Measurements from ENCODE around the gene MRTFB.

Gene MRTFB

GRCh38 chr16:14225457-14225856, 154.3 kb downstream of the MRTFB start:
- in situ Hi-C loops (cut with MboI; ENCODE audit: low sequenced_read_pairs) = no loop called here

- in situ Hi-C loops (cut with MboI; ENCODE audit: low sequenced_read_pairs) = no loop called here
These were observed 161.2 kb downstream of the MRTFB start for GRCh38 chr16:14232106-14232864.

DNA sequence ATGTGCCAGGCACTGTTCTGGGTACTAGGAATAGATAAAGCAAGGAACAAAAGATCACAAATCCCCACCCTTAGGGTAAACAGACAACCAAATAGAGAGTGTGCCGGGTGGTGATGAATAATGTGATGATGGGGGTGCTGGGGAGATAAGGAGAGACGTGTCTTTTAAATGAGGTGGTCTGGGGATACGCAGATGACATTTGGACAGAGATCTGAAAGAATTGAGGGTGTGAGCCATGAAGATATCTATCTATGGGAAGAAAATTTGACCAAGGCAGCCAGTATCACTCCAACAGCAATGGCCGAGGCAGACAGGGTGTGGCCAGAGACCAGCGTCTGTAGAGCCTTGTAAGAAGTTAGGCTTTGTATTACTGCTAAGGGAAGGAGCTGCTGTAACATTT, 165.3 kb downstream of the MRTFB start:
- in situ Hi-C loops (cut with MboI; ENCODE audit: low sequenced_read_pairs) = no loop called here

GRCh38 chr16:14238756-14239155, 167.6 kb downstream of the MRTFB start:
- in situ Hi-C loops (cut with MboI; ENCODE audit: low sequenced_read_pairs) = no loop called here

DNA sequence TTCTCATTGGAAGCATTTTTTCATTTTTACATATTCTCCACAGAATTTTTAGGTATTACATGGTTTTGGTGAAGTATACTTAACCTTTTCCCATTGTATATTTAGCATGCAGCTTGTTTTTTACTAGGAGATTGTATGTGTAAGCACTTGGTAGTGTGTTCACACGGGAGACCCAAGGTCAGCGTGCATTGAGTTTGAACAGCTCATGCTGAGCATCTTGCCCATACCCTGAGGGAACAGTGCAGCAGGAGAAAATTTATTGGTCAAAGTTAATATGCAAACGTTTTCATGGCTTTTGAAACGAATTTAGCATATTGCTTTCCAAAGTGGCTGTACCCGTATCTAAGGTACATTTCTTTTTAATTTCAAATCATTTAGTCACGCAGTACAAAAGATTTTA, 168.7 kb downstream of the MRTFB start:
- in situ Hi-C loops (cut with MboI; ENCODE audit: low sequenced_read_pairs) = no loop called here

GRCh38 chr16:14240219-14240843, 169.2 kb downstream of the MRTFB start:
- in situ Hi-C loops (cut with MboI; ENCODE audit: low sequenced_read_pairs) = no loop called here

DNA sequence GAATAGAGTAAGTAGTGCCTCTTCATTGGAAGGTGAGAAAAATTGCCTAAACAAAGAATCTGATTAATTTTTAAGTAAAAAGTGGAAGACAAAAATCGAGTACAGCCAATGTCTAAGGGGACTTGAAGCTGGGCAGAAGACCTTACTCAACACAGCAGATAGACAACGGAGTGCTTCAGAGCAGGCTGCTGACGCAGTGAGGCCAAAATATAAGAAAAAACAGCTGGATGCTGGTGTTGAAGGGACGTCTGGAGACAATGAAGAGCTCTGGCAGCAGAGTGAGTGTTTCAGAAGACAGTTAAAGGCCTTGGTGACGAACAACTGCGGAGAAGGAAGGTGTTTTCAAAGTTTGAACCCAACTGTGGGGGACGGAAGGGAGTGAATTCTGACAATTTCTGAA, 169.8 kb downstream of the MRTFB start:
- in situ Hi-C loops (cut with MboI; ENCODE audit: low sequenced_read_pairs) = no loop called here

DNA sequence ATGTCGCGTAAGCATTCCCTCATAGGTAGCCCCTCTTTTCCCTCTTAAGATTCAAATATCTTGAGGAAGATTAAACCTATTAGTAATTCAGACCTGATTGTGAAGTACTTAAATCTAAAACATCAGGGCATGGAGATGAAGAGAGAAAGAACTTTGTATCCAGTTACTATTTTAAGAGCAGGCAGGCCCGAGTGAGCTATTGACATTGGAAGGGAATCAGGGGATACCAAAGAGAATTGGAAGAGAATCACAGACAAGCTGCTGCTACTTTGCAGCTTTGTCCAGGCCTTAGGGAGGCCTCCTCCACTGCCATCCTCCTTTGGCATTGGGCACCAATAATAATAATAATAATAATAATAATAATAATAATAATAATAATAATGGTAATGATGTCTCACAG, 170.5 kb downstream of the MRTFB start:
- in situ Hi-C loops (cut with MboI; ENCODE audit: low sequenced_read_pairs) = no loop called here

GRCh38 chr16:14242769-14243168, 171.7 kb downstream of the MRTFB start:
- in situ Hi-C loops (cut with MboI; ENCODE audit: low sequenced_read_pairs) = no loop called here

DNA sequence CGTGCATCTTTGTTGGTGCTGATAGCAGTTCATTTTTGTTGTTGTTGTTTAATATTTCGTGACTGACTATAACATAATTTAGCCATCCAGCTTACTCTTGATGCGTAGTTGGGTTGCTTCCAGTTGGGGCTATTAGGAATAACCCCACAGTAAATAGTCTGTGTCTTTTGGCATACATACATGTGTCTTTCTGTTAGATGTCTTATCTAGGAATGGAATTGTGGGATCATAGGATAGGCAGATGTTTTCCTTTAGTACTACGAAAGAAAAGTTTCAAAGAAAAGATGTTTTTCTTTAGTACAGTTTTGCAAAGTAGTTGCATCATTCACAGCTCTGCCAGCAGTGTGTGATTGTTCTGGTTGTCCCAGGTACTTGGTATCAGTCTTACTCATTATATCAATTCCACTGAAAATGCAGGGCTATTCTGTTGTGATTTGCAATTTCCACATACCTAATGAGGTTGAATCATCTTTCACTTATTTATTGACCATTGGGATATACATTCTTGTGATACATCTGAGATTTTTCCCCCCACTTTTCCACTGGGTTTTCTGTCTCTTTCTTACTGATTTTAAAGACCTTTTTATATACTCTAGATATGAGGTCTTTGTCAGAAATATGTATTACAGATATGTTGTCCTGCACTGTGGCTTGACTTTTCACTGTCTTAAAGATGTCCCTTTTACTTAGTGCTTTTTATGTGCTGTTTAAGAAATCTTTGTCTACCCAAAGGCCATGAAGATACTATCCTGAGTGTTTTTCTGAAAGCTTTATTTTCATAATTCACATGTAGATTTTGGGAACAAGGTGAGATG, 173.3 kb downstream of the MRTFB start:
- in situ Hi-C loops (cut with MboI; ENCODE audit: low sequenced_read_pairs) = no loop called here

- in situ Hi-C loops (cut with MboI; ENCODE audit: low sequenced_read_pairs) = no loop called here
These were observed 177.7 kb downstream of the MRTFB start for GRCh38 chr16:14248791-14249190.

DNA sequence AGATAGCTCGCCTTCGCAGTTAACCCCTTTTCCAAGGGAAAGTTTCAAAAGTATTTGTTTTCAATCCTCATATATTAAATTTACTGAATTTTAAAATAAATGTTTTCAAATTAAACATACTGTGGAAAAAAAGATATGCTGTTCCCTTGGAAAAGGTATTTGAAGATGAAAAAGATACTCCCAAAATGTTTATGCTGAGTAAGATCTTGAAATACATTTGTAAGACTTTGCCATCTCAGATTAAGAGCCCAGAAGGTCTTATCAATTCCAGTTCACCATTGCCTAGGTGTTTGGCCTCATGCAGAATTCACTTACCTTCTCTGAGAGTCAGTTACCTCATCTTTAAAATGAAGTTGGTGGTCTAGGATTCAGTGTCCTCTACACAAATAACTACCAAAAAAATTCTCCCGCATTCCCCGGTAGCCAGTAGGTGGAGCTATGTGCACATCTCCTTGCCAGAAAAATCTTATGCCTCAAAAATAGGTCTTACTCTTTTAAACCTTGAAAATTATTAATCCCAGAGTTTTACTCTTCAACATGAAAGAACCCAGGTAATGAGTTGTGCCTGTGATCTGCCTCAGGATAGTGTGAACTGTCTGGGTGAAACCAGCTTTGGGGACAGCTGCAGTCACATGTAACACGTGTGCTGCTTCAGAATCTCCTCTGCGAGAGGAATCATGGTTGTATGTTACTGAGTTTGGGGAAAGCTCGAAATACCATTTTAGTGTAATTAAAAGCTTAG, 178.3 kb downstream of the MRTFB start:
- in situ Hi-C loops (cut with MboI; ENCODE audit: low sequenced_read_pairs) = no loop called here

DNA sequence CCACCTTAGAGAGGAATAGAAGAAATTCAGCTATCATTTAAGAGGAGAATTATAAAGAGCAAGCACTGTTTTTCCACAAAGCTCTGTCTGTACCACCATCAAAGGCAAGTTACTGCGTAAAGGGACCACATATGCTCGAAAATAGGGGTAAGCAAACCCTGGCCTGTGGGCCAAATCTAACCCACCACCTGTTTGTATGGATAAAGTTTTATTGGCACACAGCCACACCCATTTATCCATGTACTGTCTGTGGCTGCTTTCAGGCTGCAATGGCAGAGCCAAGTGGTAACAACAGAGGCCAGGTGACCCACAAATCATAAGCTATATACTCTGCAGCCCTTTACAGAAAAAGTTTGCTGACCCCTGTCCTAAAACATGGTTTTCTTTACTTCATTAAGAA, 180.3 kb downstream of the MRTFB start:
- in situ Hi-C loops (cut with MboI; ENCODE audit: low sequenced_read_pairs) = no loop called here

DNA sequence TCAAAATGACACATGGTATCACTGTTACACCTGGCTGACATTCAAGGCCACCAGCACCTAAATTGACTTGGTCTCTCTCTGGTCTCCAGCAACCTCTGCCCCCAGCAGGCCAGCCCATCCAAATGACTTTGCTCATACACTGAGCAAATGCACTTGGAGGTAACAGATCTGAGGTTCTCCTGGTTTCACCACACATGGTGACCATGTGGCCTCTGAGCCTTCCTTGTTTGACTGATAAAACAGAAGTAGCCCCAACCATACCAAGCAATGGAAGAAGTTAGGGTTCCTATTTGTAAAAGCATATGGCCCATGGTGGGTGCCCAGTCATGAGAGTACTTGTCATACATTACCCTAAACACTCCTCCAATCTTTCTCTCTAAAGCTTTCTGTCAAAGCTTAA, 181.7 kb downstream of the MRTFB start:
- in situ Hi-C loops (cut with MboI; ENCODE audit: low sequenced_read_pairs) = no loop called here

DNA sequence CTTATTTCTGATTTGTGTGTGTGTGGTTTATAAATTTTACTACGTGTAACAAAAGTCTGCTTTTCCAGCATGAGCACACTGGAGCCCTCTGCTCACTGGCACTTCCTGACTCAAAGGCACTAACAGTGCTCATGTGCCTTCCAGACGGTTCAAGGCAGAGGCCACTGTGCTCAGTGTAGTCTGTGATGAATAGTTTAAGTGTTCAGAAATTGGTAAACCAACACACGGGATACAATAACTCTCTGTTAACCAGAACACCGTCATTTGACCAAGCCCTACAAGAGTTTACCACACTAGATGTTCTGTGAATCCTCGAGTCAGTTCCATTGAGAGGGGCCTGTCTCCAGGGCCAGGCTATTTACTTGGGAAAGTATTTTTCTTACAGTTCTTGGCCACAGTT, 191.9 kb downstream of the MRTFB start:
- in situ Hi-C loops (cut with MboI; ENCODE audit: low sequenced_read_pairs) = no loop called here

- in situ Hi-C loops (cut with MboI; ENCODE audit: low sequenced_read_pairs) = no loop called here
These were observed 192.7 kb downstream of the MRTFB start for GRCh38 chr16:14263769-14264168.

DNA sequence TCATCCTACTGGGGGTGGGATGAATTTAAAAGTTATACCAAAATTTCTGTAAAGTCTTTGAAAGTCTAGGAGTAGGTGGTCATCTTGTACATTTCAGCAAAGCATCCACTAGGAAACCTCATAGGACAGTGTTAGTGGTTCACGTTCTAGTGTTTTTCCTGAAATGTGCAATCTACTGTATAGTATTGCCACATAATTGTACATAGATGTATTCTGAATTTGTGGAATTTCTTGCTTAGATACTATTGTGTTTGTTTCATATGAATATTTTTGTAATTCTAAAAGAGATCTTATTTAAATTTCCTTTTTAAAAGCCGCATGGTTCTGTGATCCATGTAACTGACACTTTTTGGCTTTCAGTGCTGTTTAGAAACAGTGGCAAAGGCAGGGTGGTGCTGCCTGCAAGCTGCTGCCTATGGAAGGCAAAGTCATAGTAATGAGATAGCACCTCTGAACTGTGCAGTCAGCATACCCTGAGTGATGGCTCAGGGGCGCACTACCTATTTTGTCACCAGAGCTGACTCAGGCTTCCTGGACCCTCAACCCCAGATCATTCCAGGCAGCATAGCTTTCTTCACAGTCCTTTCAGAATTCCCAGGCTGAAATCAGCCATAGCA, 193.3 kb downstream of the MRTFB start:
- in situ Hi-C loops (cut with MboI; ENCODE audit: low sequenced_read_pairs) = no loop called here

DNA sequence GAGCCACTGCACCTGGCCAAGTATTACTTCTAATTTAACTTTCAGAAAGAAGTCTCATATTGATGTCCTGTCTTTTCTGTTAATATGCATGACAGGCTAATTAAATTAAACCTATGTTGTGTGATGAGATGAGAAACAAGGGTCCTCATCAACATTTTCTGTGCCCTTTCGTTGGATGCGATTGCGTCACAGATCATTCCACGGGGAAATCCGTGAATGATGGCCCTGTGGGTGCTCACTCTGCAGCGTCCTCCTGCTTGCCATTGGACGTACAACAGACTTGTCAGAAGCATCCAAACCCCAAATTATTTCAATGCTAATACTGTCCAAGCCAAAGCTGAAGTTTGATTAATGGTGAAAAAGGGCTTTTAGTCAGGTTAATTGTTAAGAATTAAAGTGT, 197.0 kb downstream of the MRTFB start:
- in situ Hi-C loops (cut with MboI; ENCODE audit: low sequenced_read_pairs) = no loop called here

DNA sequence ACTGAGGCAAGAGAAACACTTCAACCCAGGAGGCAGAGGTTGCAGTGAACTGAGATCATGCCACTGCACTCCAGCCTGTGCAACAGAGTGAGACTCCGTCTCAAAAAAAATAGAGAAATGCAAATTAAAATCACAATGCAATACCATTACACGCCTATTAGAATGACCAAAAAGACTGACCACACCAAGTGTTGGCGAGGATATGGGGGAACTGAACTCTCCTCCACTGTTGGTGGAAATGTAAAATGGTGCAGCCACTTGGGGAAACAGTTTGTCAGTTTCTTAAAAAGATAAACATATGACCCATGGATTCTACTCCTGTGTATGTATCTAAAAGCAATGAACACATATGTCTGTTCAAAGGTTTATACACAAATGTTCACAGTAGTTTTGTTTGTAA, 204.8 kb downstream of the MRTFB start:
- in situ Hi-C loops (cut with MboI; ENCODE audit: low sequenced_read_pairs) = no loop called here

- in situ Hi-C loops (cut with MboI; ENCODE audit: low sequenced_read_pairs) = no loop called here
These were observed 207.6 kb downstream of the MRTFB start for GRCh38 chr16:14278749-14279148.

DNA sequence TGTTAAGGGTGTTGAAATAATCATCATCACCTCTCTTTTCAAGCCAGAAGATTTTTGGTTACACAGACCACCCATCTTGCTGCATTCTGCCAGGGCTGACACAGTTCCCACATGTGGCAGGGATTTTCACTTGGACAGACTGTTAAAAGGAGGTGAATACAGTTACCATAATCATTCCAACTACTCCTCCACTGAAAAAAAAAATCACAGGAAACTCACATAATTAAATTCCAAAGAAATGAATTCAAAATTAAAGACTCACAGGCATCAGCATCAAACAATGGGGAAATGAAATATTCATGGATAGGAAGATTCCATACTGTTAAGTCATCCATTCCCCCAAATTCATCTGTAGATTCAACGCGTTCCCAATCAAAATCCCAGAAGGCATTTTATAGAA, 209.4 kb downstream of the MRTFB start:
- in situ Hi-C loops (cut with MboI; ENCODE audit: low sequenced_read_pairs) = no loop called here

Data from hTERT RPE-1 (cell line).